Panc1 (cell line): ENCODE measurements around the gene IFNB1. TPM values are rescaled to one million over a fixed set of nuclear protein-coding genes. Genes with fewer than 3 reads are reported as not detected.

Experiments
- ATAC-seq: fragments of 200-7000 bp; cut with Tn5 transposase; 2 replicates; pipeline ENCODE4 v1.9.1; 2020; ENCODE audit warnings: mild to moderate bottlenecking, moderate library complexity
- BruUV-seq: library from RNA; stranded (reverse); fragments of 400-500 nt; replicated peaks from 2 replicates; lab custom pipeline; 2021; lab: Mats Ljungman, UMichigan
- CTCF ChIA-PET: fragments of 300-600 bp; sonication (Branson Sonifier 250); formaldehyde crosslinking; loops from one replicate; lab custom pipeline; 2022; ENCODE audit warnings: antibody characterized with exemption; lab: Charles Lee
- POLR2A ChIA-PET: fragments of 300-600 bp; sonication (Branson Sonifier 250); formaldehyde crosslinking; loops from one replicate; lab custom pipeline; 2022; ENCODE audit warnings: antibody characterized with exemption; lab: Charles Lee
- DNase-seq: peaks from one replicate; pipeline ENCODE4 v3.0.0-alpha.2; 2010; ENCODE audit warnings: low read depth, low spot score
- H3K27ac ChIP-seq: 2 replicates; pipeline ENCODE4 v1.5.1; 2011; ENCODE audit warnings: mild to moderate bottlenecking, low read length, inconsistent platforms
- H3K27me3 ChIP-seq: fragments of 200-500 bp; sonication (Bioruptor generic); 2 replicates; pipeline ENCODE4 v1.6.0; 2014; ENCODE audit warnings: low read length, inconsistent platforms; ENCODE audit not compliant: control insufficient read depth, insufficient read depth
- H3K36me3 ChIP-seq: fragments of 200-500 bp; sonication (Bioruptor generic); 2 replicates; pipeline ENCODE4 v1.5.1; 2014; ENCODE audit warnings: inconsistent platforms, mild to moderate bottlenecking, low read length, moderate library complexity; ENCODE audit not compliant: control insufficient read depth, insufficient read depth
- H3K4me1 ChIP-seq: 2 replicates; pipeline ENCODE4 v1.5.1; 2011; ENCODE audit warnings: inconsistent platforms, mild to moderate bottlenecking, low read length, moderate library complexity; ENCODE audit not compliant: control insufficient read depth, insufficient read depth
- H3K4me3 ChIP-seq, 2 experiments: 2 replicates each; pipeline ENCODE4 v1.5.1; 2011 to 2012; ENCODE audit warnings: low read depth in 2 of 2, low read length in 2 of 2, mild to moderate bottlenecking in 2 of 2, inconsistent platforms in 1 of 2, moderate library complexity in 1 of 2
- H3K9me3 ChIP-seq: fragments of 200-500 bp; sonication (Bioruptor generic); 2 replicates; pipeline ENCODE4 v1.5.1; 2014; ENCODE audit warnings: low read depth, mild to moderate bottlenecking, inconsistent platforms, low read length, moderate library complexity; ENCODE audit not compliant: control insufficient read depth, insufficient read depth
- POLR2AphosphoS5 ChIP-seq: IDR thresholded peaks from 2 replicates; pipeline ENCODE4 v1.6.1; 2012; ENCODE audit warnings: mild to moderate bottlenecking, low read depth, low read length, moderate library complexity
- REST ChIP-seq, 2 experiments: IDR thresholded peaks; 2 replicates each; pipeline ENCODE4 v1.6.1; 2011 to 2012; ENCODE audit warnings: low read depth in 2 of 2, control low read depth in 1 of 2, low read length in 1 of 2, mild to moderate bottlenecking in 1 of 2, moderate library complexity in 1 of 2; ENCODE audit not compliant: insufficient read depth in 1 of 2
- SIN3A ChIP-seq: IDR thresholded peaks from 2 replicates; pipeline ENCODE4 v1.6.1; 2012; ENCODE audit warnings: low read depth, mild to moderate bottlenecking, low read length, moderate library complexity, borderline replicate concordance; ENCODE audit not compliant: insufficient read depth
- TCF7L2 ChIP-seq: IDR thresholded peaks from 2 replicates; pipeline ENCODE4 v1.6.1; 2011; ENCODE audit warnings: mild to moderate bottlenecking, low read depth, low read length, inconsistent platforms
- in situ Hi-C: cut with HindIII; loops from 2 replicates; pipeline ENCODE4 v1.10.0; 2016; ENCODE audit warnings: low sequenced_read_pairs, low pct_unique_long_range_greater_than_20kb
- intact Hi-C: fragments of 100-400 bp; cut with micrococcal nuclease; formaldehyde crosslinking; loops from one replicate; pipeline ENCODE4 v1.10.0; 2022; ENCODE audit not compliant: unreplicated experiment
- total RNA-seq: library from RNA; stranded (reverse); gene quantifications from one replicate; pipeline ENCODE4 v1.2.1, GENCODE V29; 2021; ENCODE audit not compliant: unreplicated experiment
- TF ChIP-seq, protein P1 (sequence below): fragments of 450-650 bp; IDR thresholded peaks from 2 replicates; pipeline ENCODE4 v1.5.1; 2017; ENCODE audit warnings: mild to moderate bottlenecking

IFNB1 gene
- total RNA-seq, 1 experiment from 2014 or later, result not detected

DNA sequence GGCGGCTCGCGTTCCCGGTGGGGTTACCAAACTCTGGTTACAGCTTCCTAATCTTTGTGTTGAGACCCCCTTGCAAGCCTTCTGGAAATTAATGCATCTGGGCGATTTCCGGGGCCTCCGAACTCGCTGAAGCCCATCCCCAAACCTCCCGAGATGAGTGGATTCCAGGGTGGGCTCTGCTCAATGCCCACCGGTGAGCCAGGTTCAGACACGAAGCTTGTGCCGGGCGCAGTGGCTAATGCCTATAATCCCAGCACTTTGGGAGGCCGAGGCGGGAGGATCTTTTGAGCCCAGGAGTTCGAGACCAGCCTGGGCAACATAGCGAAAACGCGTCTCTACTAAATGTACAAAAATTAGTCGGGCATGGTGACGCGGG lies 45.9 kb downstream of the IFNB1 start:
- no peak overlapping the region for H3K27ac ChIP-seq
- no peaks in the 10 kb centered on the region for H3K36me3 ChIP-seq
- intact Hi-C loops (no loop called here), in situ Hi-C loops (no loop called here)
- DNase-seq (no peak), ATAC-seq (no peak)
- H3K27me3 ChIP-seq, result no peaks in the 10 kb centered on the region
- no TSS peak for BruUV-seq
- CTCF ChIA-PET, result no interaction called here
- TF ChIP-seq, protein P1, sequence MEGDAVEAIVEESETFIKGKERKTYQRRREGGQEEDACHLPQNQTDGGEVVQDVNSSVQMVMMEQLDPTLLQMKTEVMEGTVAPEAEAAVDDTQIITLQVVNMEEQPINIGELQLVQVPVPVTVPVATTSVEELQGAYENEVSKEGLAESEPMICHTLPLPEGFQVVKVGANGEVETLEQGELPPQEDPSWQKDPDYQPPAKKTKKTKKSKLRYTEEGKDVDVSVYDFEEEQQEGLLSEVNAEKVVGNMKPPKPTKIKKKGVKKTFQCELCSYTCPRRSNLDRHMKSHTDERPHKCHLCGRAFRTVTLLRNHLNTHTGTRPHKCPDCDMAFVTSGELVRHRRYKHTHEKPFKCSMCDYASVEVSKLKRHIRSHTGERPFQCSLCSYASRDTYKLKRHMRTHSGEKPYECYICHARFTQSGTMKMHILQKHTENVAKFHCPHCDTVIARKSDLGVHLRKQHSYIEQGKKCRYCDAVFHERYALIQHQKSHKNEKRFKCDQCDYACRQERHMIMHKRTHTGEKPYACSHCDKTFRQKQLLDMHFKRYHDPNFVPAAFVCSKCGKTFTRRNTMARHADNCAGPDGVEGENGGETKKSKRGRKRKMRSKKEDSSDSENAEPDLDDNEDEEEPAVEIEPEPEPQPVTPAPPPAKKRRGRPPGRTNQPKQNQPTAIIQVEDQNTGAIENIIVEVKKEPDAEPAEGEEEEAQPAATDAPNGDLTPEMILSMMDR, result no peak
- no peak for TF ChIP-seq POLR2AphosphoS5
- no peak for TF ChIP-seq REST (IDR thresholded peaks at IDR 0.05; ENCODE audit: insufficient read depth in 1 of 2, low read depth in 2 of 2, low read length in 1 of 2)
- no peak for TF ChIP-seq SIN3A
- no peak for TF ChIP-seq TCF7L2
- H3K4me1 ChIP-seq, result no peaks in the 10 kb centered on the region
- POLR2A ChIA-PET, result interaction anchor here (0.6 kb wide), 1 partner anchor 288 kb away, joined by 7 read pairs; no protein-coding TSS in a partner anchor
- peak overlapping the region; percentile 6 to 18; a peak in 2 of 4 replicates for H3K4me3 ChIP-seq
- no peaks in the 10 kb centered on the region for H3K9me3 ChIP-seq

- ChIA-PET CTCF (no interaction called here), POLR2A (interaction anchor here (0.6 kb wide), 1 partner anchor 288 kb away, joined by 7 read pairs; no protein-coding TSS in a partner anchor)
- no peak for ATAC-seq
Observed at GRCh38 chr9:21031091-21031807, 46.5 kb downstream of the IFNB1 start, which contains the start of gene HACD4. Gene HACD4 (minus strand): TSS chr9:21031640. CDS start chr9:21031590, 50 bp downstream.

More at GRCh38 chr9:21031091-21031807, 46.5 kb downstream of the IFNB1 start, which contains the start of gene HACD4:
- BruUV-seq, result no TSS peak
- in situ Hi-C loops (no loop called here), intact Hi-C loops (no loop called here)
- TF ChIP-seq TCF7L2 (no peak), REST (IDR thresholded peaks at IDR 0.05; ENCODE audit: insufficient read depth in 1 of 2, low read depth in 2 of 2, low read length in 1 of 2) (no peak)
- TF ChIP-seq, protein P1, result no peak
- DNase-seq, result no peak
- Histone ChIP-seq H3K27ac (no peak within 1 kb of the TSS), H3K9me3 (no peaks in the 10 kb centered on the region), H3K36me3 (no peaks in the 10 kb centered on the region), H3K4me3 (peak within 1 kb of the TSS; percentile 6 to 18; a peak in 2 of 4 replicates), H3K27me3 (no peaks in the 10 kb centered on the region), H3K4me1 (no peaks in the 10 kb centered on the region)
